ENCODE results near the gene IRX4. TPM values are rescaled to one million over a fixed set of nuclear protein-coding genes. Genes with fewer than 3 reads are reported as not detected.
A peak's percentile ranks its signal among the peaks of the same experiment; 100 is the strongest.

IRX4 gene
- total and polyA plus RNA-seq, 2 donors: 0.07 TPM; not detected in 1

DNA sequence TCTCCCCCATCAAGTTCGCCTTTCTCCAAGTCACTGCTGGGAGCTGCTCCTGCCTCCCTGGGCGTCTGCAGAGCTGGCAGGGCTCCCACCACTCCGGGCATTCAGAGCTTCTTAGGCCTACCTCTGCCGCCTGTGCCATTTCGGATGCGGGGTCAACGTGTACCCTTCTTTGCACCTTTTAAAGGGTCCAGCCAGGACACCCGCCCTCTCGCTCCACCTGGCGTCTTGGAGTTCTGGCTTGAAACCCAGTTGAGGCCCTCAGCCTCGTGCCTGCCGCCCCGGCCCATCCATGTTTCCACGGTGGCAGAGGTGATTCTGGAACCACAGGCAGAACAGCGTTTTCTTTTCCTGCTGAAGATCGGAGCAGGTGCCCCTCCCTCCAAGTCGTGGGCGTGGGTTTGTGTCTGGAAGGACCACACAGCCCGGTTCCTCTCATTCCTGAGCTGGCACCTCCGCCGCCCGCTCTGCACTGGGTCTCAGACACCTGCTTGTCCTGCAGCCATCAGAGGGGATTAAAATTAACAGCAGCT, 48.6 kb downstream of the IRX4 start:
- Histone ChIP-seq H3K4me1 (ENCODE audit: control insufficient read depth in 2 of 2, insufficient read depth in 2 of 2, low read length in 2 of 2) (no peaks in the 10 kb centered on the region), H3K27me3 (ENCODE audit: control insufficient read depth in 2 of 2, insufficient read depth in 1 of 2, low read length in 1 of 2) (peaks cover 2 to 57% of the 10 kb centered on the region in 2 donors), H3K36me3 (ENCODE audit: control insufficient read depth in 2 of 2, insufficient read depth in 2 of 2, low read length in 1 of 2) (no peaks in the 10 kb centered on the region), H3K4me3 (ENCODE audit: low read length in 2 of 2) (no peak overlapping the region), H3K9me3 (ENCODE audit: control insufficient read depth in 2 of 2, insufficient read depth in 1 of 2, low read length in 1 of 2) (no peaks in the 10 kb centered on the region), H3K27ac (ENCODE audit: low read depth in 1 of 2, low read length in 1 of 2) (no peak overlapping the region)
- DNase-seq (ENCODE audit: low read depth in 6 of 9, low spot score in 9 of 9): no peak
- WGBS: 87% methylated on average over 22 of the region's 22 CpGs

GRCh38 chr5:1833264-1834021, 49.3 kb downstream of the IRX4 start:
- WGBS: 94% methylated on average over 16 of the region's 16 CpGs
- H3K36me3 ChIP-seq (ENCODE audit: control insufficient read depth in 2 of 2, insufficient read depth in 2 of 2, low read length in 1 of 2): no peaks in the 10 kb centered on the region
- no peak overlapping the region for H3K27ac ChIP-seq (ENCODE audit: low read depth in 1 of 2, low read length in 1 of 2)
- no peak for DNase-seq (ENCODE audit: low read depth in 6 of 9, low spot score in 9 of 9)
- no peaks in the 10 kb centered on the region for H3K4me1 ChIP-seq (ENCODE audit: control insufficient read depth in 2 of 2, insufficient read depth in 2 of 2, low read length in 2 of 2)
- H3K27me3 ChIP-seq (ENCODE audit: control insufficient read depth in 2 of 2, insufficient read depth in 1 of 2, low read length in 1 of 2): peaks cover 2 to 55% of the 10 kb centered on the region in 2 donors
- H3K4me3 ChIP-seq (ENCODE audit: low read length in 2 of 2): no peak overlapping the region
- H3K9me3 ChIP-seq (ENCODE audit: control insufficient read depth in 2 of 2, insufficient read depth in 1 of 2, low read length in 1 of 2): no peaks in the 10 kb centered on the region

GRCh38 chr5:1832511-1833250, 50.0 kb downstream of the IRX4 start:
- WGBS: 83% methylated on average over 28 of the region's 28 CpGs

GRCh38 chr5:1831677-1832313, 50.9 kb downstream of the IRX4 start:
- no peak overlapping the region for H3K27ac ChIP-seq (ENCODE audit: low read depth in 1 of 2, low read length in 1 of 2)
- DNase-seq (ENCODE audit: low read depth in 6 of 9, low spot score in 9 of 9): no peak
- no peaks in the 10 kb centered on the region for H3K36me3 ChIP-seq (ENCODE audit: control insufficient read depth in 2 of 2, insufficient read depth in 2 of 2, low read length in 1 of 2)
- H3K27me3 ChIP-seq (ENCODE audit: control insufficient read depth in 2 of 2, insufficient read depth in 1 of 2, low read length in 1 of 2): peaks cover 0 to 51% of the 10 kb centered on the region in 2 donors
- WGBS: 48% methylated on average over 14 of the region's 14 CpGs
- no peak overlapping the region for H3K4me3 ChIP-seq (ENCODE audit: low read length in 2 of 2)
- H3K4me1 ChIP-seq (ENCODE audit: control insufficient read depth in 2 of 2, insufficient read depth in 2 of 2, low read length in 2 of 2): peaks cover 0 to 6% of the 10 kb centered on the region in 2 donors
- H3K9me3 ChIP-seq (ENCODE audit: control insufficient read depth in 2 of 2, insufficient read depth in 1 of 2, low read length in 1 of 2): no peaks in the 10 kb centered on the region

More at GRCh38 chr5:1832511-1833250, 50.0 kb downstream of the IRX4 start:
- Histone ChIP-seq H3K27me3 (ENCODE audit: control insufficient read depth in 2 of 2, insufficient read depth in 1 of 2, low read length in 1 of 2) (peaks cover 2 to 52% of the 10 kb centered on the region in 2 donors), H3K4me3 (ENCODE audit: low read length in 2 of 2) (no peak overlapping the region), H3K36me3 (ENCODE audit: control insufficient read depth in 2 of 2, insufficient read depth in 2 of 2, low read length in 1 of 2) (no peaks in the 10 kb centered on the region), H3K9me3 (ENCODE audit: control insufficient read depth in 2 of 2, insufficient read depth in 1 of 2, low read length in 1 of 2) (no peaks in the 10 kb centered on the region), H3K27ac (ENCODE audit: low read depth in 1 of 2, low read length in 1 of 2) (no peak overlapping the region), H3K4me1 (ENCODE audit: control insufficient read depth in 2 of 2, insufficient read depth in 2 of 2, low read length in 2 of 2) (peaks cover 0 to 4% of the 10 kb centered on the region in 2 donors)
- no peak for DNase-seq (ENCODE audit: low read depth in 6 of 9, low spot score in 9 of 9)

GRCh38 chr5:1831257-1831656, 51.5 kb downstream of the IRX4 start:
- H3K36me3 ChIP-seq (ENCODE audit: control insufficient read depth in 2 of 2, insufficient read depth in 2 of 2, low read length in 1 of 2): no peaks in the 10 kb centered on the region
- H3K4me3 ChIP-seq (ENCODE audit: low read length in 2 of 2): no peak overlapping the region
- no peak overlapping the region for H3K27ac ChIP-seq (ENCODE audit: low read depth in 1 of 2, low read length in 1 of 2)
- H3K27me3 ChIP-seq (ENCODE audit: control insufficient read depth in 2 of 2, insufficient read depth in 1 of 2, low read length in 1 of 2): peaks cover 0 to 45% of the 10 kb centered on the region in 2 donors
- no peaks in the 10 kb centered on the region for H3K9me3 ChIP-seq (ENCODE audit: control insufficient read depth in 2 of 2, insufficient read depth in 1 of 2, low read length in 1 of 2)
- H3K4me1 ChIP-seq (ENCODE audit: control insufficient read depth in 2 of 2, insufficient read depth in 2 of 2, low read length in 2 of 2): peaks cover 0 to 6% of the 10 kb centered on the region in 2 donors
- no peak for DNase-seq (ENCODE audit: low read depth in 6 of 9, low spot score in 9 of 9)
- WGBS: 94% methylated on average over 11 of the region's 11 CpGs

- no peak for DNase-seq (ENCODE audit: low read depth in 6 of 9, low spot score in 9 of 9)
- H3K4me1 ChIP-seq (ENCODE audit: control insufficient read depth in 2 of 2, insufficient read depth in 2 of 2, low read length in 2 of 2): peaks cover 0 to 6% of the 10 kb centered on the region in 2 donors
- WGBS: 91% methylated on average over 17 of the region's 17 CpGs
- H3K27me3 ChIP-seq (ENCODE audit: control insufficient read depth in 2 of 2, insufficient read depth in 1 of 2, low read length in 1 of 2): peaks cover 0 to 44% of the 10 kb centered on the region in 2 donors
- H3K36me3 ChIP-seq (ENCODE audit: control insufficient read depth in 2 of 2, insufficient read depth in 2 of 2, low read length in 1 of 2): no peaks in the 10 kb centered on the region
- no peaks in the 10 kb centered on the region for H3K9me3 ChIP-seq (ENCODE audit: control insufficient read depth in 2 of 2, insufficient read depth in 1 of 2, low read length in 1 of 2)
- H3K27ac ChIP-seq (ENCODE audit: low read depth in 1 of 2, low read length in 1 of 2): no peak overlapping the region
- H3K4me3 ChIP-seq (ENCODE audit: low read length in 2 of 2): no peak overlapping the region
These were observed 52.0 kb downstream of the IRX4 start for GRCh38 chr5:1830571-1831228.

DNA sequence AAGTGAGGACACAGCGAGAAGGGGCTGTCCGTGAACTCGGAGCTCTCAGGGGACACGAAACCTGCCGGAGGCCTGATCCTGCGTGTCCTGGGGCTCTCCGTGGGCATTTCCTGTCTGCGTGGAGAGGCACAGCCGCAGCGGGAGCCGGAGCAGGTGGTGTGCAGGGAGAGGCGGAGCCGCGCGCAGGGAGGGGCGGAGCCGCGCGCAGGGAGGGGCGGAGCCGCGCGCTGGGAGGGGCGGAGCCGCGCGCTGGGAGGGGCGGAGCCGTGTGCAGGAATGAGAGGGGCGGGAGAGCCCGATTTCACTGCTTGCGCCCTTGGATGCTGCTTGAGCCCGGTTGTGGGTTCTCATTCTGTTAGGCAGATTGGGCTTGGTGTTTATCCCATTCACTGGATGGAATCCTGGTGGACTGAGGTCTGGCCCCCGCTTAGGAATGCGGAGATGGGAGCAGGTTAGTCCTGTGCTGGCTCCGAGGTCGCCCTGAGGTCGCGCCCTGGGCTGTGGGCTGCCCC, 54.8 kb downstream of the IRX4 start:
- H3K27me3 ChIP-seq (ENCODE audit: control insufficient read depth in 2 of 2, insufficient read depth in 1 of 2, low read length in 1 of 2): peaks cover 0 to 20% of the 10 kb centered on the region in 2 donors
- H3K9me3 ChIP-seq (ENCODE audit: control insufficient read depth in 2 of 2, insufficient read depth in 1 of 2, low read length in 1 of 2): no peaks in the 10 kb centered on the region
- peaks cover 0 to 6% of the 10 kb centered on the region in 2 donors for H3K4me1 ChIP-seq (ENCODE audit: control insufficient read depth in 2 of 2, insufficient read depth in 2 of 2, low read length in 2 of 2)
- DNase-seq (ENCODE audit: low read depth in 6 of 9, low spot score in 9 of 9): peak in 7 of 9 donors; percentile 4 to 71 (median 31)
- no peak overlapping the region for H3K27ac ChIP-seq (ENCODE audit: low read depth in 1 of 2, low read length in 1 of 2)
- 56% methylated on average over 39 of the region's 39 CpGs for WGBS
- H3K4me3 ChIP-seq (ENCODE audit: low read length in 2 of 2): no peak overlapping the region
- H3K36me3 ChIP-seq (ENCODE audit: control insufficient read depth in 2 of 2, insufficient read depth in 2 of 2, low read length in 1 of 2): peaks cover 3 to 22% of the 10 kb centered on the region in 2 donors
